HFF-Myc (cell line): ENCODE results near the gene COL19A1.

ENCODE experiments used
- DNase-seq: peaks from one replicate; pipeline ENCODE4 v3.0.0-alpha.2; 2011; ENCODE audit warnings: low read depth; ENCODE audit errors: extremely low read depth
- H3K4me3 ChIP-seq: replicated peaks from 2 replicates; pipeline ENCODE4 v1.5.1; 2011; ENCODE audit warnings: low read depth, mild to moderate bottlenecking, control low read depth, low read length
- CTCF ChIP-seq: IDR thresholded peaks from 2 replicates; pipeline ENCODE4 v1.5.1; 2012; ENCODE audit warnings: mild to moderate bottlenecking, low read depth, low read length, control low read depth; ENCODE audit errors: missing control alignments

Gene COL19A1

GRCh38 chr6:70208235-70208790 is 342.0 kb downstream of the COL19A1 start:
- no peak for DNase-seq
- H3K4me3 ChIP-seq: no peak overlapping the region
- no peak for TF ChIP-seq CTCF

GRCh38 chr6:70210462-70210861 is 344.1 kb downstream of the COL19A1 start:
- TF ChIP-seq CTCF: no peak
- H3K4me3 ChIP-seq: no peak overlapping the region
- DNase-seq: no peak

DNA sequence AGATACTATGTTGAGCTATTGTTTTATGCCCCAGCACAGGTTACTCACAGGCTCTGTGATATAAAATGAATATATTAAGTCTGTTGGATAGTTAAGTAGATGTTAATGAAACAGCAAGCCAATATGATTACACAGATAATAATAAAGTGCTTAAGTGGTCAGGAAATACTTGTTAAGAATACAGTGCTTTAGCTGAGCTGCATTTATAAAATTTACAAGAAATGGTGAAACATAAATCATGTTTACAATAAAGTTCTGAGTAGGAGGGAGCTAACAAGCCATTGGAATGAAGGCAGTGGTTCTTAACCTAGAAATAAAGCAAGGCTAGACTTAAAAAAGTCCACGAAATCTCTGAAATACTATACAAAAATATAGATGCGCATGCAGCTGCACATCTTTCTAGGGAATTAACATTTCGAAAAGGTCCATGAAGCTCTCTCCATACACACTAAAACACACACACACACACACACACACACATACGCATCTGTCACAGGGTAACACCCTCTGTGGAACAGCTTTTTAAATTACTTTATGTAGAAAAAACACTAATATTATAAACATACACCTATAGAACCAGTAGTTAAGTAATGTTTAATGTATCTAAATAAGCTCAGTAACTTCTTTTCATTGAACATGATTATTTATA is 349.2 kb downstream of the COL19A1 start:
- H3K4me3 ChIP-seq: no peak overlapping the region
- TF ChIP-seq CTCF: no peak
- no peak for DNase-seq

- no peak overlapping the region for H3K4me3 ChIP-seq
- TF ChIP-seq CTCF: no peak
- DNase-seq: no peak
These were observed 350.4 kb downstream of the COL19A1 start for GRCh38 chr6:70216767-70217166.

- DNase-seq: no peak
- no peak for TF ChIP-seq CTCF
- no peak overlapping the region for H3K4me3 ChIP-seq
These were observed 353.7 kb downstream of the COL19A1 start for GRCh38 chr6:70219943-70220613.

- peak; percentile 61 for TF ChIP-seq CTCF
- no peak overlapping the region for H3K4me3 ChIP-seq
- DNase-seq: peak; percentile 4
These were observed 354.8 kb downstream of the COL19A1 start for GRCh38 chr6:70221025-70221714.
